RWPE1 (cell line): Measurements from ENCODE around the gene IFFO2.

Source experiments
- CTCF ChIA-PET: fragments of 350-600 bp; sonication (Branson Sonifier 250); formaldehyde crosslinking; extraction: SDS; loops from one replicate; lab custom pipeline; 2021; lab: Yijun Ruan, JAX
- POLR2A ChIA-PET: fragments of 400-600 bp; formaldehyde crosslinking; extraction: SDS; loops from one replicate; lab custom pipeline; 2020; ENCODE audit warnings: antibody characterized with exemption; ENCODE audit not compliant: low non-redundant PET; lab: Yijun Ruan, JAX
- DNase-seq: peaks from one replicate; pipeline ENCODE4 v3.0.0; 2012; ENCODE audit warnings: low spot score
- H3K27ac ChIP-seq: fragments of 450-650 bp; 2 replicates; pipeline ENCODE4 v1.5.1; 2017
- CTCF ChIP-seq: fragments of 450-650 bp; conservative IDR thresholded peaks from 2 replicates; pipeline ENCODE4 v1.5.1; 2017; ENCODE audit warnings: low read depth, mild to moderate bottlenecking

IFFO2 gene

GRCh38 chr1:18955441-18956192 is 859 bp downstream of the IFFO2 start:
- H3K27ac ChIP-seq = peak overlapping the region; percentile 82
- POLR2A ChIA-PET = interaction anchor here (0.5 to 0.8 kb wide), 2 partner anchors 31 to 41 kb away, joined by 3 read pairs; no protein-coding TSS in a partner anchor
- CTCF ChIA-PET = interaction anchor here (1.2 to 2.6 kb wide), 3 partner anchors 29 to 50 kb away, joined by 3 to 13 read pairs (median 5); no protein-coding TSS in a partner anchor
- peak; percentile 31 for DNase-seq
- TF ChIP-seq CTCF = peak; percentile 28; the same call in 1 of the 2 replicates

GRCh38 chr1:18955131-18955440 is 1.4 kb downstream of the IFFO2 start:
- TF ChIP-seq CTCF = no peak
- DNase-seq = no peak
- ChIA-PET CTCF (interaction anchor here (1.2 to 2.6 kb wide), 3 partner anchors 29 to 49 kb away, joined by 3 to 13 read pairs (median 5); no protein-coding TSS in a partner anchor), POLR2A (interaction anchor here (0.8 kb wide), 1 partner anchor 31 kb away, joined by 3 read pairs; no protein-coding TSS in a partner anchor)
- H3K27ac ChIP-seq = peak overlapping the region; percentile 82

- no peak for TF ChIP-seq CTCF
- POLR2A ChIA-PET = interaction anchor here (0.8 kb wide), 1 partner anchor 120 kb away, joined by 3 read pairs; no protein-coding TSS in a partner anchor
- CTCF ChIA-PET = interaction anchor here (0.6 to 2.6 kb wide), 4 partner anchors 28 to 349 kb away, joined by 3 to 13 read pairs (median 6); no protein-coding TSS in a partner anchor
- peak; percentile 32 for DNase-seq
- H3K27ac ChIP-seq = peak overlapping the region; percentile 82
These were observed 2.0 kb downstream of the IFFO2 start for GRCh38 chr1:18954270-18955071.

GRCh38 chr1:18953731-18954231 is 2.7 kb downstream of the IFFO2 start:
- no peak for TF ChIP-seq CTCF
- POLR2A ChIA-PET = interaction anchor here (0.8 kb wide), 1 partner anchor 121 kb away, joined by 3 read pairs; no protein-coding TSS in a partner anchor
- H3K27ac ChIP-seq = peak overlapping the region; percentile 82
- peak; percentile 74 for DNase-seq
- CTCF ChIA-PET = interaction anchor here (0.6 to 2.6 kb wide), 6 partner anchors 38 to 348 kb away, joined by 3 to 13 read pairs (median 4); partner anchors contain the start of gene ALDH4A1

GRCh38 chr1:18951818-18952391 is 4.6 kb downstream of the IFFO2 start:
- no peak for TF ChIP-seq CTCF
- H3K27ac ChIP-seq = peak overlapping the region; percentile 95
- ChIA-PET POLR2A (no interaction called here), CTCF (interaction anchor here (1.5 kb wide), 1 partner anchor 45 kb away, joined by 7 read pairs; no protein-coding TSS in a partner anchor)
- DNase-seq = no peak

- DNase-seq = no peak
- TF ChIP-seq CTCF = no peak
- POLR2A ChIA-PET = no interaction called here
- CTCF ChIA-PET = interaction anchor here (0.5 to 1.5 kb wide), 3 partner anchors 15 to 254 kb away, joined by 3 to 10 read pairs (median 7); no protein-coding TSS in a partner anchor
- peak overlapping the region; percentile 95 for H3K27ac ChIP-seq
These were observed 5.1 kb downstream of the IFFO2 start for GRCh38 chr1:18951416-18951815.
